Coronary artery (tissue), 2 donors: ENCODE data around the gene NAGA.

Source experiments
- DNase-seq: peaks from one replicate; pipeline ENCODE4 v3.0.0-alpha.2; 2017; ENCODE audit warnings: low spot score
- H3K27ac ChIP-seq, 2 donors: fragments of 200-600 bp; sonication (generic); one replicate each; pipeline ENCODE4 v1.5.1; 2016 to 2019
- H3K4me3 ChIP-seq: fragments of 200-600 bp; sonication (generic); 2 replicates; pipeline ENCODE4 v1.5.1; 2016; ENCODE audit warnings: mild to moderate bottlenecking, moderate library complexity
- CTCF ChIP-seq: fragments of 200-600 bp; sonication (generic); IDR thresholded peaks from one replicate; pipeline ENCODE4 v1.5.1; 2019; ENCODE audit warnings: antibody characterized with exemption

Gene NAGA

GRCh38 chr22:42016111-42016510 is 54.5 kb downstream of the NAGA start:
- no peak for TF ChIP-seq CTCF
- DNase-seq, result no peak
- no peak overlapping the region for H3K4me3 ChIP-seq
- no peak overlapping the region for H3K27ac ChIP-seq

GRCh38 chr22:42013385-42013784 is 57.2 kb downstream of the NAGA start:
- DNase-seq, result no peak
- no peak for TF ChIP-seq CTCF
- Histone ChIP-seq H3K4me3 (no peak overlapping the region), H3K27ac (no peak overlapping the region)

GRCh38 chr22:42010778-42011177 is 59.8 kb downstream of the NAGA start:
- DNase-seq, result no peak
- no peak overlapping the region for H3K4me3 ChIP-seq
- TF ChIP-seq CTCF, result no peak
- H3K27ac ChIP-seq, result no peak overlapping the region
